NB4 (cell line): ENCODE data around the gene DMRTC1B.
"Not testable (repeated sequence)": the region's sequence is repeated elsewhere in the genome, so short reads cannot be mapped to it uniquely, and the experiment has no call there.

ENCODE experiments used
- MYC ChIP-seq: IDR thresholded peaks from 2 replicates; pipeline ENCODE4 v1.6.1; 2011; ENCODE audit warnings: low read depth, low read length
- POLR2A ChIP-seq: IDR thresholded peaks from 2 replicates; pipeline ENCODE4 v1.6.1; 2011; ENCODE audit warnings: mild to moderate bottlenecking; ENCODE audit not compliant: insufficient read length; ENCODE audit errors: extremely low read depth
- TF ChIP-seq, protein P1 (sequence below): IDR thresholded peaks from one replicate; pipeline ENCODE4 v1.5.1; 2012; ENCODE audit warnings: low read depth, low read length
- TF ChIP-seq, protein P2 (sequence below): IDR thresholded peaks from 2 replicates; pipeline ENCODE4 v1.6.1; 2011; ENCODE audit warnings: low read depth, low read length

GRCh38 chrX:72882898-72883297 lies 106.2 kb downstream of the DMRTC1B start:
- TF ChIP-seq, protein P1, sequence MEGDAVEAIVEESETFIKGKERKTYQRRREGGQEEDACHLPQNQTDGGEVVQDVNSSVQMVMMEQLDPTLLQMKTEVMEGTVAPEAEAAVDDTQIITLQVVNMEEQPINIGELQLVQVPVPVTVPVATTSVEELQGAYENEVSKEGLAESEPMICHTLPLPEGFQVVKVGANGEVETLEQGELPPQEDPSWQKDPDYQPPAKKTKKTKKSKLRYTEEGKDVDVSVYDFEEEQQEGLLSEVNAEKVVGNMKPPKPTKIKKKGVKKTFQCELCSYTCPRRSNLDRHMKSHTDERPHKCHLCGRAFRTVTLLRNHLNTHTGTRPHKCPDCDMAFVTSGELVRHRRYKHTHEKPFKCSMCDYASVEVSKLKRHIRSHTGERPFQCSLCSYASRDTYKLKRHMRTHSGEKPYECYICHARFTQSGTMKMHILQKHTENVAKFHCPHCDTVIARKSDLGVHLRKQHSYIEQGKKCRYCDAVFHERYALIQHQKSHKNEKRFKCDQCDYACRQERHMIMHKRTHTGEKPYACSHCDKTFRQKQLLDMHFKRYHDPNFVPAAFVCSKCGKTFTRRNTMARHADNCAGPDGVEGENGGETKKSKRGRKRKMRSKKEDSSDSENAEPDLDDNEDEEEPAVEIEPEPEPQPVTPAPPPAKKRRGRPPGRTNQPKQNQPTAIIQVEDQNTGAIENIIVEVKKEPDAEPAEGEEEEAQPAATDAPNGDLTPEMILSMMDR: not testable (repeated sequence)
- TF ChIP-seq POLR2A, MYC: not testable (repeated sequence)
- TF ChIP-seq, protein P2, sequence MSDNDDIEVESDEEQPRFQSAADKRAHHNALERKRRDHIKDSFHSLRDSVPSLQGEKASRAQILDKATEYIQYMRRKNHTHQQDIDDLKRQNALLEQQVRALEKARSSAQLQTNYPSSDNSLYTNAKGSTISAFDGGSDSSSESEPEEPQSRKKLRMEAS: not testable (repeated sequence)
